Panc1 (cell line): ENCODE results near the gene SLC9A7.

Experiments
- CTCF ChIP-seq: fragments of 450-650 bp; IDR thresholded peaks from 2 replicates; pipeline ENCODE4 v1.5.1; 2017; ENCODE audit warnings: mild to moderate bottlenecking
- POLR2AphosphoS5 ChIP-seq: IDR thresholded peaks from 2 replicates; pipeline ENCODE4 v1.6.1; 2012; ENCODE audit warnings: mild to moderate bottlenecking, low read depth, low read length, moderate library complexity
- SIN3A ChIP-seq: IDR thresholded peaks from 2 replicates; pipeline ENCODE4 v1.6.1; 2012; ENCODE audit warnings: low read depth, mild to moderate bottlenecking, low read length, moderate library complexity, borderline replicate concordance; ENCODE audit not compliant: insufficient read depth

GRCh38 chrX:46716796-46717195 is 42.1 kb downstream of the SLC9A7 start:
- TF ChIP-seq SIN3A: no peak
- no peak for TF ChIP-seq POLR2AphosphoS5
- TF ChIP-seq CTCF: no peak
